ENCODE data around the gene NEDD9.

Gene NEDD9

DNA sequence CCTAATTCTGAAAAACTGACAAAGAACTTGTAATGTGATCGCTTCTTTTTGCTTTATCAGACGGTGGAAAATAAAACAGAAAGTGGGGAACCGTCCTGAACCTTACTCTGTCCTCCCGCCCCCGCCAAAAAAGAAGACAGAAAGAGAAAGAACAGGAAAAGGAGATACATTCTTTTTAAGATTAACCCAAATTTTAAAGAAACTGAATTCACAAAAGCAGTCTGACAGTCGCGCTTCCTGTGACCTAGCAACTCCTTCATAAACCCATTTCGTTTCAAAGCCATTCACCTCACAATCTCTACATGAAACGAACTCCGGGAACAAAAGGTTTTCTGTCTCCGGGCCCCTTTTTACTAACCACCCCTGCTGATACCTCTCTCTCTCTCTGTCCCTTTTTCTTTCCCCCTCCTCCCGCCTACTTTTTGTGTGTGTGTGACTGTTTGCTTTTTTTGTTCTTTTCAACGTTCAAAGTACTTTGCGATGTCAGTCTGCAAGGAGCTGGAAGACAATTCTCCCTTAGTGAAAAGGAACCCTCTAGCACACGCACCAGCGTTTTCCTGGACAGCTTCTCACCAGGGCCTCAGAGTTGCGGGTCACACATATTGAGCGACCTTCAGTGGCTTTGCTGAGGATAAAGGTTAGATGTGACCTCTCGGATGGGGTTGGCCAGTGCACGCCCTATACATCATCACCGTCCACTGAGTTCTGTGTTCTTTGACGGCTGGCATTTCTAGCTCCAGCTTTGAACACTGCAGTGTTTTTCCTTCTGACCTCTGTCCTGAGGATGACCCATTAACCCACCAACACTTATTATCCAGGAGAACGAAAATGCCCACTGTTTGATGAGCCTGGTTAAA, 530 bp upstream of the NEDD9 start:
- Histone ChIP-seq H3K9ac (ENCODE audit: low read length) (peak overlapping the region; percentile 24), H3K27ac (ENCODE audit: low read length) (peak overlapping the region; percentile 38), H3K27me3 (ENCODE audit: low read depth, low read length) (no peaks in the 10 kb centered on the region), H3K36me3 (replicated peaks; ENCODE audit: low read depth, low read length) (peaks cover 15% of the 10 kb centered on the region), H4K20me1 (ENCODE audit: insufficient read depth, low read length) (peaks cover 35% of the 10 kb centered on the region), H2AFZ (ENCODE audit: low read depth, low read length) (no peak overlapping the region), H3K9me3 (ENCODE audit: insufficient read depth, low read length) (no peaks in the 10 kb centered on the region), H3K4me3 (ENCODE audit: low read length) (peak overlapping the region; percentile 91), H3K79me2 (ENCODE audit: low read length) (peaks cover 43% of the 10 kb centered on the region), H3K4me2 (ENCODE audit: low read length) (peak overlapping the region; percentile 88), H3K4me1 (ENCODE audit: low read length) (peaks cover 48% of the 10 kb centered on the region)
- no peak for TF ChIP-seq EZH2phosphoT487 (IDR thresholded peaks at IDR 0.05; ENCODE audit: low read depth)
- TF ChIP-seq, protein P1, sequence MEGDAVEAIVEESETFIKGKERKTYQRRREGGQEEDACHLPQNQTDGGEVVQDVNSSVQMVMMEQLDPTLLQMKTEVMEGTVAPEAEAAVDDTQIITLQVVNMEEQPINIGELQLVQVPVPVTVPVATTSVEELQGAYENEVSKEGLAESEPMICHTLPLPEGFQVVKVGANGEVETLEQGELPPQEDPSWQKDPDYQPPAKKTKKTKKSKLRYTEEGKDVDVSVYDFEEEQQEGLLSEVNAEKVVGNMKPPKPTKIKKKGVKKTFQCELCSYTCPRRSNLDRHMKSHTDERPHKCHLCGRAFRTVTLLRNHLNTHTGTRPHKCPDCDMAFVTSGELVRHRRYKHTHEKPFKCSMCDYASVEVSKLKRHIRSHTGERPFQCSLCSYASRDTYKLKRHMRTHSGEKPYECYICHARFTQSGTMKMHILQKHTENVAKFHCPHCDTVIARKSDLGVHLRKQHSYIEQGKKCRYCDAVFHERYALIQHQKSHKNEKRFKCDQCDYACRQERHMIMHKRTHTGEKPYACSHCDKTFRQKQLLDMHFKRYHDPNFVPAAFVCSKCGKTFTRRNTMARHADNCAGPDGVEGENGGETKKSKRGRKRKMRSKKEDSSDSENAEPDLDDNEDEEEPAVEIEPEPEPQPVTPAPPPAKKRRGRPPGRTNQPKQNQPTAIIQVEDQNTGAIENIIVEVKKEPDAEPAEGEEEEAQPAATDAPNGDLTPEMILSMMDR (IDR thresholded peaks at IDR 0.05; ENCODE audit: low read depth, low read length): no peak

DNA sequence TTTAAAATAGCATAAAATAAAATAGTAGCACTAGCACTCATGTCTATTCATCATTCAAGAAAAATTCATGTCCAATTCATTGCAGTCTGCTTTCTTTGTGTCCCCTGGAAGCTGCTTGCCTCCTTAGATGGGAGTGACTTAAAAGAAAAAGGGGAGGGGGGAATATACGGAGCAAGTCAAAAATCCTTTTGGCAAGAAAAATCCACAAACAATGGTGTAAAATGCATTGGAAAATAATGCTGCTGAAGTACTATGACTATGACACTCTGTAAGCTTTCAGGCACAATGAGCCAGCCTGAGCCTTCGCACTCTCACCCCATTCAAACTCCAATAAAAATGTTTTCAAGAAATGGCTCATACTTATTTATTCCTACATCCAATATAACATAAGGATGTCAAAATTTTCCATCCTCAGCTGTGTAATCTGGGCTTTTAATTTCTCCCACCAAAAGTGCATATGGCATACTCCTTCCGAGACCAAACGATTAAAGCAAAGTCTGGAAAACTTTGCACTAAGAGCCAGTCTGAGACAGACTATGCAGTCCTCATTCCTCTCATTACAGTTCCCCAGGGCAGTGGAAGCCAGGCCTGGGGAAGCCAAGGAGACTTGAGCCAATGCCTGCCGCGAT, 790 bp downstream of the NEDD9 start:
- peak overlapping the region; percentile 57 for H3K27ac ChIP-seq (ENCODE audit: low read length)
- H3K79me2 ChIP-seq (ENCODE audit: low read length): peaks cover 57% of the 10 kb centered on the region
- H3K9me3 ChIP-seq (ENCODE audit: insufficient read depth, low read length): no peaks in the 10 kb centered on the region
- no peak overlapping the region for H2AFZ ChIP-seq (ENCODE audit: low read depth, low read length)
- peaks cover 19% of the 10 kb centered on the region for H3K36me3 ChIP-seq (replicated peaks; ENCODE audit: low read depth, low read length)
- H4K20me1 ChIP-seq (ENCODE audit: insufficient read depth, low read length): peaks cover 46% of the 10 kb centered on the region
- H3K4me1 ChIP-seq (ENCODE audit: low read length): peaks cover 43% of the 10 kb centered on the region
- no peaks in the 10 kb centered on the region for H3K27me3 ChIP-seq (ENCODE audit: low read depth, low read length)
- no peak for TF ChIP-seq EZH2phosphoT487 (IDR thresholded peaks at IDR 0.05; ENCODE audit: low read depth)
- TF ChIP-seq, protein P1 (IDR thresholded peaks at IDR 0.05; ENCODE audit: low read depth, low read length): no peak
- H3K4me2 ChIP-seq (ENCODE audit: low read length): peak overlapping the region; percentile 88
- peak overlapping the region; percentile 76 for H3K9ac ChIP-seq (ENCODE audit: low read length)
- H3K4me3 ChIP-seq (ENCODE audit: low read length): peak overlapping the region; percentile 91

DNA sequence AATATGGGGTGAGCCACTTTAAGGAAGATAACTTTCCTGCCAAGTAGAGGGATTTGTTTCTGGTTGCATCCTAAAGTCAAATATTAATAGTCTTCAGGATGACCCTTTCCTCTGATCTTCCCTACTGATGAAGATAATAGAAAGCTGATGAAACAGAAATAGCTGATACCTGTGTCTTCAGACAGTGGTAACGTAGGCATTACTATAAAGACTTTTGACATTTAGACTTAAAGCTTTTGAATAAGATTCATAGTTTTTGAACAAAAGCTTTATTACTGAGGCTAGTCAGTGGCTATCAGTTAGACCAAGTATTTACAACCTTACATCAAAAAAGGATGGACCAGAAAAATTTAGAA, 1.4 kb downstream of the NEDD9 start:
- peak overlapping the region; percentile 76 for H3K9ac ChIP-seq (ENCODE audit: low read length)
- H3K4me2 ChIP-seq (ENCODE audit: low read length): peak overlapping the region; percentile 88
- H3K27ac ChIP-seq (ENCODE audit: low read length): no peak overlapping the region

More for the DNA sequence above, 1.4 kb downstream of the NEDD9 start:
- peak overlapping the region; percentile 91 for H3K4me3 ChIP-seq (ENCODE audit: low read length)
- H4K20me1 ChIP-seq (ENCODE audit: insufficient read depth, low read length): peaks cover 48% of the 10 kb centered on the region
- no peak overlapping the region for H2AFZ ChIP-seq (ENCODE audit: low read depth, low read length)
- H3K27me3 ChIP-seq (ENCODE audit: low read depth, low read length): no peaks in the 10 kb centered on the region
- H3K36me3 ChIP-seq (replicated peaks; ENCODE audit: low read depth, low read length): peaks cover 23% of the 10 kb centered on the region
- H3K9me3 ChIP-seq (ENCODE audit: insufficient read depth, low read length): no peaks in the 10 kb centered on the region
- H3K4me1 ChIP-seq (ENCODE audit: low read length): peaks cover 37% of the 10 kb centered on the region
- H3K79me2 ChIP-seq (ENCODE audit: low read length): peaks cover 62% of the 10 kb centered on the region
- TF ChIP-seq, protein P1 (IDR thresholded peaks at IDR 0.05; ENCODE audit: low read depth, low read length): no peak
- TF ChIP-seq EZH2phosphoT487 (IDR thresholded peaks at IDR 0.05; ENCODE audit: low read depth): no peak
